DMS153 (cell line): Measurements from ENCODE around the gene IKBKG.
"Not testable (repeated sequence)": the region's sequence is repeated elsewhere in the genome, so short reads cannot be mapped to it uniquely, and the experiment has no call there.

ENCODE experiments used
- DNase-seq: peaks from one replicate; lab custom pipeline; 2025; lab: John Stamatoyannopoulos, UW

The IKBKG gene

GRCh38 chrX:154526901-154527675, 20.3 kb upstream of the IKBKG start:
- peak; percentile 78 for DNase-seq

DNA sequence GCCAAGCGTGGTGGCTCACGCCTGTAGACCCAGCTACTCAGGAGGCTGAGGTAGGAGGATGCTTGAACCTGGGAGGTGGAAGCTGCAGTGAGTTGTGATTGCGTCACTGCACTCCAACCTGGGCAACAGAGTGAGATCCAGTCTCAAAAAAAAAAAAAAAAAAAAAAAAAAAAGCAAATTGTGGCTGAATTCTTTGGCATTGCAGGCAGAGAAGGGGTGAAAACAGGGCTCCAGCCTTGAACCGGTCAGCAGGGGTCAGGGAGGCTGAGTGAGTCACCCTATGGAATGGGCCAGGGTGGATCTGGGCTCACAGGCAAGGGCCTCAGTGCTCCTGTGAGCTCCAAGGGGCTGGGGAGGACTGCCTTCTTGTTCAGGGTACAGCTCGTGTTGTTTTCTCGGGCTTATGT, 18.2 kb upstream of the IKBKG start:
- DNase-seq, result no peak

DNA sequence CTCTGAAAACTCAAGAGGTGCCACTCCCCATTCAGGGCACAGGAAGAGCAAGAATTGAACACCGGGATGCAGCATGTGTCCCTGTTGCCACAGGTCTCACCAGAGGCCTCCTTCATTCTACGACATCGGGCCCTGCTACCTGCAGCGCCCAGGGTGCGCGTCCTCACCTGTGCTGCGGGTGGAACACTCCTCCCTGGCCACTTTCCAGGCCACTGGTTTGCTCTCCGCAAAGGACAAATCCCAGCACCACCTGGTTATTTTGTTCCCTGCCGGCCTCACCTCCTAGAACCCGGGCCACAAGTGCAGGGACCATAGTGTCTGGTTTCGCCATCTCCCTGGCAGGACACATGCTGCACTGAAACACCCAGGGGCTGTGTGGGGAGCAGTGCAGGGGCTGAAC, 17.1 kb upstream of the IKBKG start:
- no peak for DNase-seq

DNA sequence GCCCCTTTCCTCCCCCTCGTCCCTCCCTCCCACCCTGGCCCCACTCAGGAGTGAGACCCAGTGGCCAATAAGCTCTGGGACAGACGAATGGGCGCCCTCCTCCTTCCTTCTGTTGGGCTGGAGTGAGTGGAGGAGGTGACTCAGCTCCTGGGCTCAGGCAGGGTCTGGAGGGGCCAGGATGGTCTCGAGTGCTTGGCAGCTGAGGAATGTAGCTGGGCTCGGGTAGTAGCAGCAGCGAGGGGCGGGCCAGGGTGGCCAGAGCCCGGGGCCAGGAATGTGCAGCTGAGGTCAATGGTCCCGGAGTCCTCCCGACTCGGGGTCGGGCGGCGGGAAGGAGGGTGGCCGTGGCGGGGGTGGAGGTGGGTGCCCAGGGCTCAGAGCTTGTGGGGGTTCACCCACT, 15.8 kb upstream of the IKBKG start:
- no peak for DNase-seq

GRCh38 chrX:154532690-154533089, 14.7 kb upstream of the IKBKG start:
- DNase-seq, result no peak

DNA sequence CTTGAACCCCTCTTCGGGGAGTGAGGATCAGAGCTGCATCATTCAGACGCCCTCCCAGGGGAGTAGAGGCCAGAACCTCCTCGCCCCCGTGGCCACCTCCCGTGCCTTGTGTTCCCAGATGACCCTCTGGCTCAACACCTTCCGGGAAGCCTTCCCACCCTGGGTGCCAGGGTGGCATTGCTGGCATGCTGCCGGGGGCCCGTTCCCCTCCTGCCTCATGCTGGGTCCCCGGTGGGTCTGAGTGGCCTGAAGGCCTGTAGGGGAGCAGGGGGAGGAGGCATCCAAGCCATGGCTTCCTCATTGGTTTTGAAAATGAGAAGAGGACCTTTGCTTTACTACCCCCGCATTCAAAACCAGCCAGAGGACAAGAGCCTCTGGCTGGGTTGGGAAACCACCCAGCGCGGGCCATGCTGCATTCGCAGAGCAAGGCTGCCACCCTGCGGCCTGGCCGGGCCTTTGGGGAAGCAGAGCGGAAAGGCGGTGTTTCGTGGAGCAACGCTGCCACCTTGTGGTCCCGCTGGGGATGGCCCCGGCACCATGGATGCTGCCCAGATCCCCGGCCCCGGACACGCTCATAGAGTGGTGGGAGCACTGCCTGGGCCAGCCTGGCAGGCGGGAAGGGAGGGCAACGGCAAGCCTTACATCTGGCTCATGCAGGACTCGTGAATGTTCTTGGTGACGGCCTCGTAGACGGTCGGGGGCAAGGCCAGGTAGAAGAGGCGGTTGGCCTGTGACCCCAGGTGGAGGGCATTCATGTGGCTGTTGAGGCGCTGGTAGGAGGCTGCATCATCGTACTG, 12.7 kb upstream of the IKBKG start:
- peak; percentile 49 for DNase-seq

DNA sequence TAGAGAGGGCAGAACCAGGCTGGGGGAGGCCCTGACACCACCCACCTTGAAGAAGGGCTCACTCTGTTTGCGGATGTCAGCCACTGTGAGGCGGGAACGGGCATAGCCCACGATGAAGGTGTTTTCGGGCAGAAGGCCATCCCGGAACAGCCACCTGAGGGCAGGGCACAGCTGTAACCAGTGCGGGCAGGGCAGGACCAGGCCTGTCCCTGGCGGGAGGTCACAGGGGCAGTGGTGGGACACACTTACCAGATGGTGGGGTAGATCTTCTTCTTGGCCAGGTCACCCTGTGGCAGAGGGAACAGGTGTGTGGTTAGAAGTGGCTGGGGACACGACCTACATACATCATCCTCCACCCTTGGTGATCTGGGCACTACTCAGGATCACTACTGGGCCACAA, 11.5 kb upstream of the IKBKG start:
- DNase-seq, result no peak

DNA sequence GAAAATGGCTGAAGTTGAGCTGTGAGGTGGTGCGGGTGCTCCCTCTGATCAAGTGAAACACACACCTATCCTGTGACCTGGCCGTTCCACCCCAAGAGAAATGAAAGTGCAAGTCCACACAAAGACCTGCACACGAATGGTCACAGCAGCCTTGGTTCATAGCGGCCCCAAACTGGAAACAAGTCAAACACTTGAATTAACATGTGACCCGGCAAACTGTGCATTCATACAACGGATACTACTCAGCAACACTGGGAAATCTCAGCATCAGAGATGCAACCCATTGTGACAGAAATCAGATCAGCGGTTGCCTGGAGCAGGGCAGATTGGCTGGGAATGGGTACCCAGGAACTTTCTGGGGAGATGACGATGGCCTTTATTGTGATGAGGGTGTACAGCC, 8.3 kb upstream of the IKBKG start:
- DNase-seq, result no peak

DNA sequence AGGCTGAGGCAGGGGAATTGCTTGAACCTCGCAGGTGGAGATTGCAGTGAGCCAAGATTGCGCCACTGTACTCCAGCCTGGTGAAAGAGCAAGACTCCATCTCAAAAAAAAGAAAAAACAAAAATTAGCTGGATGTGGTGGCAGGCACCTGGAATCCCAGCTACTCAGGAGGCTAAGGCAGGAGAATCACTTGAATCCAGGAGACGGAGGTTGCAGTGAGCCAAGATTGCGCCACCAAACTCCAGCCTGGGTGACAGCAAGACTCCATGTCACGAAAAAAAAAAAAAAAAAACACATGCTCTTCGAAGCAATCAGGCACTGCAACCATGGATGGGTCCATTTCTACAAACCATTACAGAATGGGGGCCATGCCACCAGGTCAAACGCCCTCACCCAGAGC, 7.1 kb upstream of the IKBKG start:
- not testable (repeated sequence) for DNase-seq

DNA sequence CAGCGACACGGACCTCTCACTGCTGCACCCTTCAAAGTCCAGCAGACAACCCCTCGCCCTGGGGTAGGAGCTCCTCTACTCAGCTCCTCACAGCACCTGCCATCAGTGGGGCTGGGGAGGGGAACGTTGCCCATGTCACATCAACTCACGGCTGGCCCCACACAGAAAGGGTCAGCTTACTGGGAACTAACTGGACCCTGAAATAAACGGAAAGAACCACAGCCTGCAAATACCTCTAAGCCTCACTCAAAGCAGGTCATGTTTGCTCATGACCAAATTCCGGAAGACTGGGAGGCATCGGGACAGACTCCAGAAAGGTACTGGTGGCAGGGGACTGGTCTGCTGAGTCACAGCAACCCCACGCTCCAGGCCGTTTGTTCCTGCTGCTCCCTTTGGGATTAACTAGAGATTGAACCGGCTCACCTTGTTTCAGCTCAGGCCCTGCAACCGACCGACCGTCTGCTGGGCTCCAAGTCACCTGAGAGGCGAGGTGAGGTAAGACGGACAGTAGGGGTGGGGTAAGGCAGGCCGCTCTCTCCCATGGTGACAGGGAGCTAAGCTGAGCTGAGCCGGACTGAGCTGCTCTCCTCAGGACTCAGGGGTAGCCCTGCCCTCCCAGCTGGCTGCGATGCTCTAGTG, 6.4 kb upstream of the IKBKG start:
- DNase-seq, result no peak

GRCh38 chrX:154541589-154541895, 5.9 kb upstream of the IKBKG start:
- DNase-seq, result no peak

GRCh38 chrX:154541896-154542722, 5.3 kb upstream of the IKBKG start:
- DNase-seq, result no peak

DNA sequence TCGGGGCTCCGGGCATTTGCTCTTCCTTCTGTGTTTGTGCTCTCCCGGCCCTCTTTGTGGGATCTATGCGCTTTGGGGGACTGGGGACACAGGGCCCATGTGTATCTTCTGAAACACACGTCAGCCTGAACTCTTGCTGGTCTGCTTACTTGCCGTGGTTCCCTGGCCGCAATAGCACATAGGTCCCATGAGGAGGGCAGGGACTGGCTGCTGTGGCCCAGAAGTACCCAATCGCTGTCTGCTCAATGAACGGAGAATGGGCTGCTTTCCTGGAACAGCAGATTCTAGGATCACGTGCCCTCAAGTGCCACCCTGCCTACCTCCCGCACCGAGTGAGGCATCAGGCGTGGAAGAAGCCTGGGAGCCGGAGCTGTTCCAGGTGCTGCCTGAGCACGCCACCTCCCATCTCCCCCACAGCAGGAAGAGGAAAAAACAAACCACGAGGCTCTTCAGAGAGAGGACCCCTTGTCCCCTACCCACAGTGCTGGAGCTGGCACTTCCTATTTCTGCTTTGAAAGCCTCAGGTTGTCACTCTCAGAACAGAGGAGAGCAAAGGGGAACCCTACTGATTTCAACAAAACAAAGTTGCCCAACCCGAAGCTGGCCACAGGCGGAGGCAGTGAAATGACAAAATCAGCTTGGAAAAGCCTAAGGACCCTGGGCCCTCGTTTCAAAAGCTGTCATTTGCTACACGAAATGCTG, 4.5 kb upstream of the IKBKG start:
- no peak for DNase-seq

GRCh38 chrX:154545673-154546274, 1.6 kb upstream of the IKBKG start:
- DNase-seq, result no peak

- DNase-seq, result peak; percentile 72
Measured at GRCh38 chrX:154546354-154547244, 821 bp upstream of the IKBKG start, which contains the start of gene G6PD. Gene G6PD, minus strand, starts transcription at chrX:154546846. Its CDS starts 691 bp downstream, at chrX:154546155.

GRCh38 chrX:154548028-154548316, 552 bp downstream of the IKBKG start:
- DNase-seq, result no peak

GRCh38 chrX:154549766-154550165, 2.3 kb downstream of the IKBKG start:
- DNase-seq, result no peak

DNA sequence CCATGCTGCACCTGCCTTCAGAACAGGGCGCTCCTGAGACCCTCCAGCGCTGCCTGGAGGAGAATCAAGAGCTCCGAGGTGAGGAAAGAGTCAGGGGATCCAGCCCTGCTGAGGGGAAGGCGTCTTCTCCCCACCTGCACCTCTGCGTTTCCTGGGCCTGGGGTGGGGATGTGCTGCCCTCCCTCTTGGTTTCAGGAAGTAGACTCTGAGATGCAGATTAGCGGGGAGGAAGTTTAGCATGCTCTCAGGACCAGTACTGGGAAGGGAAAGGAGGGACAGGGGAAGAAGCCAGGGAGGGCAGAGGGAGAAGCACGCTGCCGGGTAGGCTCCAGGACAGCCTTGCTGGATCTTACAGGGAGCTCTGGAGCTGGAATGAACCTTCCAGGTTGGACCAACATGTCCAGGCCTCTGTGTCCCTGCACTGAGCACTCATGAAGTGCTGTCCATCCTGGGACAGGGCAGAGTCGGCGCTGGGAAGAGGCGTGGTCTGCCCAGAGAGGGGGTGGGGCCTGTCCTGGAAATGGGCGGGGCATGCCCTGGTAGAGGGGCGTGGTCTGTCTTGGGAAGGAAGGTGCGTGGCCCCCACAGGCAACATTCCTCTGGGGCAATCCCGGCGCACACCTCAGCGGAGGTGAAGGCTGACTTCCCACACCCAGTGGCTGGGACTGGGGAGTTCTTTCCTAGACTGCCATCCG, 4.8 kb downstream of the IKBKG start:
- DNase-seq, result not testable (repeated sequence)

GRCh38 chrX:154558060-154558690, 10.8 kb downstream of the IKBKG start:
- DNase-seq, result not testable (repeated sequence)
